H1 (cell line): ENCODE data around the gene RERE.

Source experiments
- CTCF ChIP-seq, 3 experiments: IDR thresholded peaks; 1 replicate in 2 of 3; 2 replicates in 1 of 3; pipeline versions ENCODE4 v1.5.1 to v1.6.1; 2011; ENCODE audit warnings: low read length in 3 of 3, mild to moderate bottlenecking in 3 of 3, inconsistent platforms in 2 of 3, low read depth in 1 of 3, moderate library complexity in 1 of 3; ENCODE audit not compliant: insufficient read depth in 1 of 3; ENCODE audit errors: control extremely low read depth in 1 of 3
- GABPA ChIP-seq: IDR thresholded peaks from 2 replicates; pipeline ENCODE4 v1.6.1; 2011; ENCODE audit warnings: mild to moderate bottlenecking, low read length, moderate library complexity, borderline replicate concordance; ENCODE audit not compliant: insufficient read depth
- KDM5A ChIP-seq: fragments of 200-600 bp; IDR thresholded peaks from 2 replicates; pipeline ENCODE4 v1.7.1; 2012; ENCODE audit warnings: mild to moderate bottlenecking, low read length, inconsistent platforms, mixed read lengths
- POLR2A ChIP-seq, 2 experiments: IDR thresholded peaks; 1 replicate in 1 of 2; 2 replicates in 1 of 2; pipeline ENCODE4 v1.6.1; 2011; ENCODE audit warnings: low read depth in 2 of 2, low read length in 2 of 2, mild to moderate bottlenecking in 2 of 2; ENCODE audit errors: control extremely low read depth in 1 of 2
- TAF1 ChIP-seq: IDR thresholded peaks from 2 replicates; pipeline ENCODE4 v1.6.1; 2011; ENCODE audit warnings: mild to moderate bottlenecking, low read depth, low read length
- YY1 ChIP-seq: IDR thresholded peaks from 2 replicates; pipeline ENCODE4 v1.6.1; 2011; ENCODE audit warnings: low read depth, mild to moderate bottlenecking, low read length

- TF ChIP-seq YY1 = no peak
- no peak for TF ChIP-seq CTCF (IDR thresholded peaks at IDR 0.05; ENCODE audit: control extremely low read depth in 1 of 3, insufficient read depth in 1 of 3, low read depth in 1 of 3, low read length in 3 of 3)
- 0 out of 3 replicates have a peak, but pooled peaks of 1 of the 2 experiments have one; percentile 44 for TF ChIP-seq POLR2A (IDR thresholded peaks at IDR 0.05; ENCODE audit: control extremely low read depth in 1 of 2, low read depth in 2 of 2, low read length in 2 of 2)
- TF ChIP-seq GABPA = no peak
- TF ChIP-seq KDM5A = no peak
- TF ChIP-seq TAF1 = no peak
Measured at GRCh38 chr1:8856689-8857412, 39.4 kb upstream of the RERE start.
